ENCODE data around the gene PHLDB3. TPM values are rescaled to one million over a fixed set of nuclear protein-coding genes. Genes with fewer than 3 reads are reported as not detected.
"Not testable (repeated sequence)": the region's sequence is repeated elsewhere in the genome, so short reads cannot be mapped to it uniquely, and the experiment has no call there.

PHLDB3 gene
- polyA plus RNA-seq, 1 of the 3 experiments (the other 2 are of a cell fraction), result 15.6 TPM

- H3K36me3 ChIP-seq (replicated peaks in 1 of 2; ENCODE audit: control insufficient read depth in 1 of 2, insufficient read depth in 2 of 2, low read length in 1 of 2); POLR2A ChIA-PET; H3K9ac ChIP-seq; H4K20me1 ChIP-seq (ENCODE audit: insufficient read depth); H3K79me2 ChIP-seq (ENCODE audit: insufficient read depth); H2AFZ ChIP-seq (ENCODE audit: low read depth); H3K4me1 ChIP-seq (ENCODE audit: control insufficient read depth in 1 of 2, insufficient read depth in 2 of 2, low read depth in 1 of 2, low read length in 1 of 2); H3K4me2 ChIP-seq; H3K27ac ChIP-seq (ENCODE audit: low read depth in 2 of 2, low read length in 1 of 2); H3K9me2 ChIP-seq; H3K9me3 ChIP-seq; DNase-seq; H3K4me3 ChIP-seq (ENCODE audit: low read depth in 2 of 2, low read length in 1 of 2): not testable (repeated sequence)
- CTCF ChIA-PET, result interaction anchor here (2.0 to 19.6 kb wide), 2 partner anchors 10 to 88 kb away, joined by 12 to 632 read pairs; partner anchors contain the start of genes ETHE1 and ZNF575
- WGBS (ENCODE audit: low lambda C conversion rate), result 76% methylated on average over 11 of the region's 11 CpGs
- Histone ChIP-seq H3K27me3 (ENCODE audit: insufficient read depth) (peaks cover 17% of the 10 kb centered on the region; the same call in 1 of the 2 replicates), H3F3A (replicated peaks; ENCODE audit: insufficient read depth) (peaks cover 14% of the 10 kb centered on the region)
Measured at GRCh38 chr19:43437284-43437683, 67.3 kb downstream of the PHLDB3 start.

GRCh38 chr19:43435775-43436174 is 68.8 kb downstream of the PHLDB3 start:
- CTCF ChIA-PET, result interaction anchor here (2.0 to 19.6 kb wide), 3 partner anchors 10 to 89 kb away, joined by 12 to 632 read pairs (median 13); partner anchors contain the start of genes ETHE1 and ZNF575
- WGBS (ENCODE audit: low lambda C conversion rate), result 48% methylated on average over 3 of the region's 3 CpGs
- no peak overlapping the region for H3K4me2 ChIP-seq
- peaks cover 14% of the 10 kb centered on the region for H3F3A ChIP-seq (replicated peaks; ENCODE audit: insufficient read depth)
- no peaks in the 10 kb centered on the region for H3K36me3 ChIP-seq (replicated peaks in 1 of 2; ENCODE audit: control insufficient read depth in 1 of 2, insufficient read depth in 2 of 2, low read length in 1 of 2)
- H3K4me3 ChIP-seq (ENCODE audit: low read depth in 2 of 2, low read length in 1 of 2), result no peak overlapping the region
- H3K9me2 ChIP-seq, result no peaks in the 10 kb centered on the region
- H3K27ac ChIP-seq (ENCODE audit: low read depth in 2 of 2, low read length in 1 of 2), result no peak overlapping the region
- peaks cover 0 to 7% of the 10 kb centered on the region in 2 experiments; a peak in 1 of 4 replicates for H3K4me1 ChIP-seq (ENCODE audit: control insufficient read depth in 1 of 2, insufficient read depth in 2 of 2, low read depth in 1 of 2, low read length in 1 of 2)
- H3K27me3 ChIP-seq (ENCODE audit: insufficient read depth), result peaks cover 17% of the 10 kb centered on the region; the same call in 1 of the 2 replicates
- H2AFZ ChIP-seq (ENCODE audit: low read depth), result no peak overlapping the region
- POLR2A ChIA-PET, result interaction anchor here (0.6 kb wide), 1 partner anchor 8 kb away, joined by 3 read pairs; no protein-coding TSS in a partner anchor
- TF ChIP-seq MXI1 (IDR thresholded peaks at IDR 0.05; ENCODE audit: low read depth, low read length) (no peak), PBX3 (IDR thresholded peaks at IDR 0.05) (no peak), CHD2 (IDR thresholded peaks at IDR 0.05; ENCODE audit: low read length, partially characterized antibody) (no peak), MAX (IDR thresholded peaks at IDR 0.05; ENCODE audit: low read depth) (no peak), YY1 (IDR thresholded peaks at IDR 0.05; ENCODE audit: low read depth) (no peak), GATA2 (CRISPR knock-in tag; IDR thresholded peaks at IDR 0.05) (no peak), TAF1 (IDR thresholded peaks at IDR 0.05; ENCODE audit: borderline replicate concordance, low read depth, low read length) (no peak), EZH2phosphoT487 (IDR thresholded peaks at IDR 0.05; ENCODE audit: borderline replicate concordance, low read depth) (no peak), MEF2A (IDR thresholded peaks at IDR 0.05; ENCODE audit: borderline replicate concordance, low read depth) (no peak), ZBTB33 (IDR thresholded peaks at IDR 0.05; ENCODE audit: borderline replicate concordance, low read depth) (no peak), TCF12 (IDR thresholded peaks at IDR 0.05) (no peak), REST (IDR thresholded peaks at IDR 0.05; ENCODE audit: low read depth, low read length) (no peak)
- no peaks in the 10 kb centered on the region for H3K79me2 ChIP-seq (ENCODE audit: insufficient read depth)
- no peak for DNase-seq
- peaks cover 3% of the 10 kb centered on the region; the same call in 1 of the 2 replicates for H4K20me1 ChIP-seq (ENCODE audit: insufficient read depth)
- no peaks in the 10 kb centered on the region for H3K9me3 ChIP-seq
- no peak overlapping the region for H3K9ac ChIP-seq

All from SK-N-SH (cell line).